ENCODE results near the gene ULK4.
A peak's percentile ranks its signal among the peaks of the same experiment; 100 is the strongest.
"Not testable (repeated sequence)": the region's sequence is repeated elsewhere in the genome, so short reads cannot be mapped to it uniquely, and the experiment has no call there.

ULK4 gene

GRCh38 chr3:41961751-41962679, at the start of gene ULK4:
Gene ULK4, minus strand, starts transcription at chr3:41962103. Its CDS starts 7,344 bp downstream, at chr3:41954759.
- peak; percentile 81 to 86 for DNase-seq (ENCODE audit: low read depth in 1 of 2, low spot score in 1 of 2)

GRCh38 chr3:42010530-42010929, 48.6 kb upstream of the ULK4 start:
- no peak for DNase-seq (ENCODE audit: low read depth in 1 of 2, low spot score in 1 of 2)

- DNase-seq (ENCODE audit: low read depth in 1 of 2, low spot score in 1 of 2): no peak
Measured at GRCh38 chr3:42009456-42009855, 47.6 kb upstream of the ULK4 start.

GRCh38 chr3:42007785-42008184, 45.9 kb upstream of the ULK4 start:
- DNase-seq (ENCODE audit: low read depth in 1 of 2, low spot score in 1 of 2): no peak

GRCh38 chr3:42005401-42005800, 43.5 kb upstream of the ULK4 start:
- DNase-seq (ENCODE audit: low read depth in 1 of 2, low spot score in 1 of 2): no peak

GRCh38 chr3:42002790-42003189, 40.9 kb upstream of the ULK4 start:
- DNase-seq (ENCODE audit: low read depth in 1 of 2, low spot score in 1 of 2): no peak

GRCh38 chr3:42001777-42002176, 39.9 kb upstream of the ULK4 start:
- no peak for DNase-seq (ENCODE audit: low read depth in 1 of 2, low spot score in 1 of 2)

- no peak for DNase-seq (ENCODE audit: low read depth in 1 of 2, low spot score in 1 of 2)
Measured at GRCh38 chr3:41999909-42000308, 38.0 kb upstream of the ULK4 start.

- DNase-seq (ENCODE audit: low read depth in 1 of 2, low spot score in 1 of 2): no peak
Measured at GRCh38 chr3:41997702-41998550, 36.0 kb upstream of the ULK4 start.

- DNase-seq (ENCODE audit: low read depth in 1 of 2, low spot score in 1 of 2): no peak
Measured at GRCh38 chr3:41991437-41991836, 29.5 kb upstream of the ULK4 start.

GRCh38 chr3:41989518-41989917, 27.6 kb upstream of the ULK4 start:
- DNase-seq (ENCODE audit: low read depth in 1 of 2, low spot score in 1 of 2): no peak

- DNase-seq (ENCODE audit: low read depth in 1 of 2, low spot score in 1 of 2): no peak
Measured at GRCh38 chr3:41987627-41988026, 25.7 kb upstream of the ULK4 start.

GRCh38 chr3:41986561-41986960, 24.7 kb upstream of the ULK4 start:
- no peak for DNase-seq (ENCODE audit: low read depth in 1 of 2, low spot score in 1 of 2)

- DNase-seq (ENCODE audit: low read depth in 1 of 2, low spot score in 1 of 2): no peak
Measured at GRCh38 chr3:41985018-41985417, 23.1 kb upstream of the ULK4 start.

GRCh38 chr3:41983091-41983490, 21.2 kb upstream of the ULK4 start:
- DNase-seq (ENCODE audit: low read depth in 1 of 2, low spot score in 1 of 2): not testable (repeated sequence)

GRCh38 chr3:41977401-41977800, 15.5 kb upstream of the ULK4 start:
- DNase-seq (ENCODE audit: low read depth in 1 of 2, low spot score in 1 of 2): not testable (repeated sequence)

- DNase-seq (ENCODE audit: low read depth in 1 of 2, low spot score in 1 of 2): no peak
Measured at GRCh38 chr3:41975416-41976103, 13.7 kb upstream of the ULK4 start.

GRCh38 chr3:41974223-41974622, 12.3 kb upstream of the ULK4 start:
- DNase-seq (ENCODE audit: low read depth in 1 of 2, low spot score in 1 of 2): no peak

GRCh38 chr3:41972802-41973201, 10.9 kb upstream of the ULK4 start:
- DNase-seq (ENCODE audit: low read depth in 1 of 2, low spot score in 1 of 2): no peak

- no peak for DNase-seq (ENCODE audit: low read depth in 1 of 2, low spot score in 1 of 2)
Measured at GRCh38 chr3:41966206-41966605, 4.3 kb upstream of the ULK4 start.

- DNase-seq (ENCODE audit: low read depth in 1 of 2, low spot score in 1 of 2): no peak
Measured at GRCh38 chr3:41963823-41964222, 1.9 kb upstream of the ULK4 start.
